DMS53 treated with DMSO at 0.1 percent for 48 hours (cell line): ENCODE data around the gene KRTAP19-2.

ENCODE experiments used
- DNase-seq: peaks from one replicate; lab custom pipeline; 2025; ENCODE audit not compliant: unreplicated experiment; lab: John Stamatoyannopoulos, UW

Gene KRTAP19-2, protein sequence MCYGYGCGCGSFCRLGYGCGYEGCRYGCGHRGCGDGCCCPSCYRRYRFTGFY

DNA sequence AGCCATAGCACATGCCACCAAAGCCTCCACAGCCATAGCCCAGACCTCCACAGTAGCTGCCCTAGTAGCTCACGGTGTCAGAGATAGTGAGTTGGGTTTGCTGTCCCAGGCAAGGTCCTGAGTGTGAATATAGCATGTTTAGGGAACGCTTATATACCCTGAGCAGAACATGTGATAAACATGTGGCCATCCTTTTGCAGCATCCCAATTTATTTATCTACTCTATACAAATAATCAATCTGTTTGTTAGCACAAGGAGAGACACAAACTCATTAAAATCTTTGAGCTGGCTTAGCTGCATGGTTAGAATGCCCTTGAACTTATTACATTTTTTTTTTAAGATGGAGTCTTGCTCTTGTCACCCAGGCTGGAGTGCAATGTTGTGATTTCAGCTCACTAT lies at the start of gene KRTAP19-2:
Gene KRTAP19-2, minus strand, starts transcription at position 101 of the 400 bp plus-strand sequence. Its CDS starts 88 bp downstream, at position 13.
- DNase-seq, result no peak

DNA sequence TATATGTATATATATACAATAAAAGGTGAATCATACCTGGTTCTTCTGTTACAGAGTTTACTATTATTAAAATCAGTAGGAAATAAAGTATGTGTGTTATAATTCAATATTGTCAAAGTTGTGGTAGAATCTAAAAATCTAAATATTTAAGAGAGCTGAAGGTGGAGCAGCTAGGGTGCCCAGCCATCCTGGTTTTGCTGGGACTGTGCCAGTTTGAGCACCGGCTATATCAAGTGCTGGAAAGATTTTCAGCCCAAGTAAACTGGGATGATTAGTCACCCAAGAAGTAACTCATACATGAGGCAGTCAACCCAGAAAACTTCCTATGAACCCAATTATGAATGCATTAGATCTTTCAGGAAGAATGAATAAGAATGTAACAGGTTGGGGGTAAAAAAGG lies 31.6 kb upstream of the KRTAP19-2 start:
- no peak for DNase-seq

DNA sequence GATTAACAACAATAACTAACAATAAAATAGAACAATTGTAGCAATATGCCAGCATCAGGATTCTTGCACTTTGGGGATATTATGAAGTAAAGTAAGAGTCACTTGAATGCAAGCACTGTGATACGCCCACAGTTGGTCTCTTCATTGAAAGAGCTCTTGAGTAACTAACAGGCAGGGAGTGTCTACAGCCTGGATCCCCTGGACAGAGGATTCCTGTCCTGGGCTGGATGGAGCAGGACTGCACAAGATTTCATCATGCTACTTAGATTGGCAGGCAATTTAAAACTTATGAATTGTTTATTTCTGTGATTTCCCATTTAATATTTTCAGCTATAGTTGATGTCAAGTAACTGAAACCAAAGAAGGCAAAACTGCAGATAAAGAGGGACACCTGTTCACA lies 28.4 kb upstream of the KRTAP19-2 start:
- DNase-seq, result no peak

DNA sequence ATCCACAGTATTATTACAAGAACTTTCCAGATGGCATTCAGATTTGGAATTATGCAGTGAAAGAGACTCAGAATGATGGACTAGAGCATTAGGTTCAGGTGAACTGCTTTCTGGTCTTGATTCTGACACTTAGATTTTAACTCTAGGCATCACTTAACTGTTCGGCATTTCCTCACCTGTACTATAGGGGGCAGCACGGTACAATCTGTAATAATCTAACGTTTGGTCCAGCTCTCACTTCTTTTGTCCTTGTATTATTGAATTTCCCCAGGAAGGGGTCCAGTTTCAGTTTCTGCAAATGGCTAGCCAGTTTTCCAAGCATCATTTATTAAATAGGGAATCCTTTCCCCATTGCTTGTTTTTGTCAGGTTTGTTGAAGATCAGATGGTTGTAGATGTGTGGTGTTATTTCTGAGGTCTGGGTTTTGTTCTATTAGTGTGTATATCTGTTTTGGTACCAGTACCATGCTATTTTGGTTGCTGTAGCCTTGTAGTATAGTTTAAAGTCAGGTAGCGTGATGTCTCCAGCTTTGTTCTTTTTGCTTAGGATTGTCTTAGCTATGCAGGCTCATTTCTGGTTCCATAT lies 18.5 kb upstream of the KRTAP19-2 start:
- DNase-seq, result peak; percentile 45

DNA sequence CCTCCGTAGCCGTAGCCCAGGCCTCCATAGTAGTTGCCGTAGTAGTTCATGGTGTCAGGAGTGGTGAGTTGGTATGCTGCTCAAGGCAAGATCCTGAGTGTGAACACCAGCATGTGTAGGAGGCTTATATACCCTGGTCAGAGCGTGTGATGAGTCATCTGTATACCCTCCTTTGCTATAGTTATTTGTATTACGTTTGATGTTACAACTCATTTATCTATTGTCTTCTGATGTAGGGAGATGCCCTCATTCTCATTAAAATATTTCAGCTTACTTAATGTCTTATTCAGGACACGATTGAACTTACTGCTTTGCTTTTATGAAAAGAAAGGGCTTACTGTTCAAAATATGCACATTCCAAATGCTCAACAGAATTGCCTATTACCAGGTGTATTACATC lies 14.8 kb upstream of the KRTAP19-2 start, which contains the start of gene KRTAP19-5:
Gene KRTAP19-5, minus strand, starts transcription at position 101 of the 400 bp plus-strand sequence. Its CDS starts 51 bp downstream, at position 50.
- DNase-seq, result no peak

DNA sequence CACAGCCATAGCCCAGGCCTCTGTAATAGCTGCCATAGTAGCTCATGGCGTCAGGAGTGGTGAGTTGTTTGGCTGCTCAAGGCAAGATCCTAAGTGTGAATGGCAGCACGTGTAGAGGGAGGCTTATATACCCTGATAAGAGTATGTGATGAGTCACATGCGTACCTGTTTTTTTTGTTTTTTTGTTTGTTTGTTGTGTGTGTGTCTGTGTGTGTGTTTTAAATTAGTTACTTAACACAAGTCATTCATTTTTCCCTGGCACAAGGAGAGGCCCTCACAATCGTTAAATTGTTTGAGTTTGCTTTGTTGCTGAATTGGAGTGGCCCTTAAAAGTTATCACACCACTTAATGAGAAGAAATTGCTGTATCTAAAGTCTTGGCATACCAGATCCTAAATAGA lies 9.8 kb upstream of the KRTAP19-2 start, which contains the start of gene KRTAP19-4:
Gene KRTAP19-4, minus strand, starts transcription at position 101 of the 400 bp plus-strand sequence. Its CDS starts 55 bp downstream, at position 46.
- no peak for DNase-seq

DNA sequence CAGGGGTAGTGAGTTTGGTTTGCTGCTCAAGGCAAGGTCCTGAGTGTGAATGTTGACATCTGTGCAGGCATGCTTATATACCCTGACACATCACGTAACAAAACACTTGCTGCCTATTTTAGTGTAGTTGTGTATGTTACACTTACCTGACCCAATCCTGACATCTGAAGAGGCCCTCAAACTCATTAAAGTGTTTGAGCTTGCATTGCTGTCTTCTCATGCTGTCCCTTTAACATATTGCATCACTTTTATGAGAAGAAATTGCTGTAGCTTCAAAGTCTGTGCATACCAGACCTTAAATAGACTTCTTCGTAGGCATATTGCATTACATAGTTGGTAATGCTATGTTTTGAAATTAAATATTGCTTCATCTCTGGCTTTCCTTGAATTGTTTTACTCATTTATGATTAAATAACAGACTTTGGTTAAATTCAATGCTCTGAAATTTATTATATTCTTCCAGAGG lies 4.8 kb upstream of the KRTAP19-2 start, which contains the start of gene KRTAP19-3:
Gene KRTAP19-3, minus strand, starts transcription at position 51 of the 466 bp plus-strand sequence. CDS start 56 bp downstream, outside the sequence.
- DNase-seq, result no peak

DNA sequence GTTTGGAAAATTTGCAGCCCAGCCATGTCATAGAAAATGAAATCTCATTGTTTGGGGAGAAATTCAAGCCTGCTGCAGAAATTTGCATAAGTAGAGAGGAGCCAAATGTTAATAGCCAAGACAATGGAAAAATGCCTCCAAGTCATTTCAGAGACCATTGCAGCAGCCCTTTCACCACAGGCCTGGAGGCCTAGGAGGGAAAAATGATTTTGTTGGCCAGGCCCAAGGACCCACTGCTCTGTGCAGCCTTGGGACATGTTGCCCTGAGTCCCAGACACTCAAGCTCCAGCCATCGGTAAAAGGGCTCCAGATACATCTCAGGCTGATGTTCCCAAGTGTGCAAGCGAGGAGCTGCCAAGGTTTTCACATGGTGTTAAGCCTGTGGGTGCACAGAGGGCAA lies 1.1 kb downstream of the KRTAP19-2 start:
- no peak for DNase-seq

DNA sequence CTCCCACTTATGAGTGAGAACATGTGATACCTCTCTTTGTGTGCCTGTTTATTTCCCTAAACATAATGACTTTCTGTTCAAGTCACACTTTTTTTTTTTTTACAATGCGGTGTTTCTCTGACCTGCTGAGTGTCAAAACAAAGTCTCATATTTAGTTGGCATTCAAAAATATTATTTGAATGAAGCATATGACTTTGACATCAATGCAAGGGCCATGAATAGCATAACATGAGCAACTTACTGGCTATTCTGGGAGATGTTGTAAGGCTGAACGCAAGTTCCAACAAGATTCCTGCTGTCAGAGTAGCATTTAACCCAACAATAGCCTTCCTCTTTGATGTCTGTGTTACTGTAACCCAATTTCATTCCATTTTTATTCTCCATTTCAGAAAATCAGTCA lies 5.1 kb downstream of the KRTAP19-2 start:
- no peak for DNase-seq

DNA sequence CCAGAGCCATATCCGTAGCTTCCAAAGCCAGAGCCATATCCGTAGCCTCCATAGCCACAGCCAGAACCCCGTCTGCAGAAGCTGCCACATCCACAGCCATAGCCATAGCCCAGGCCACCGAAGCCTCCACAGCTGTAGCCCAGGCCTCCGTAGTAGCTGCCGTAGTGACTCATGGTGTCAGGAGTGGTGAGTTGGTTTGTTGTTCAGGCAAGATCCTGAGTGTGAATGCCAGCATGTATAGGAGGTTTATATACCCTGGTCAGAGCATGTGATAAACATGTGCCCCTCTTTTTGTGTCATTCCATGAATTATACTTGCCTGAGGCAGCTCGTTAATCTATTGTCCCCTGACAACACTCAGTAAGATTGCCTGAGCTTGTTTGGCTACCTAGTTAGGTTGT lies 7.1 kb downstream of the KRTAP19-2 start, which contains the start of gene KRTAP19-1:
Gene KRTAP19-1, minus strand, starts transcription at position 223 of the 400 bp plus-strand sequence. Its CDS starts 50 bp downstream, at position 173.
- DNase-seq, result no peak

DNA sequence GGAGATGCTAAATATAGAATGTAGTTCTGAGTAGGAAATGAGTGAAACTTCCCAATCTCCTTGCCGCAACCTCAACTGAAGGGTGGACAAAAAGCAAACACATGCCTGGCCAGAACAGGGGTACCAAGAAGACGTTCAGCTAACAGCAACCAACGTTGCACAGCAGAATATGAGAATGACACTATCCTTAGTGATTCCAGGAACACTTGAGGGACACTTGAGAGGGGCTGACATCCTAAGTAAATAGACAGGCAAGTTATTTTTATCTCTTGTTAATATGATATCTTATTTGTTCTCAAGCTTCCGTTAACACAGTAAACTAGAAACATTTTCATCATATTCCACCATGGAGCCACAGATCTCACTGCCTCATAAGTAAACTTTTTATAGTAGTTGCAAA lies 8.0 kb downstream of the KRTAP19-2 start:
- peak; percentile 30 for DNase-seq

DNA sequence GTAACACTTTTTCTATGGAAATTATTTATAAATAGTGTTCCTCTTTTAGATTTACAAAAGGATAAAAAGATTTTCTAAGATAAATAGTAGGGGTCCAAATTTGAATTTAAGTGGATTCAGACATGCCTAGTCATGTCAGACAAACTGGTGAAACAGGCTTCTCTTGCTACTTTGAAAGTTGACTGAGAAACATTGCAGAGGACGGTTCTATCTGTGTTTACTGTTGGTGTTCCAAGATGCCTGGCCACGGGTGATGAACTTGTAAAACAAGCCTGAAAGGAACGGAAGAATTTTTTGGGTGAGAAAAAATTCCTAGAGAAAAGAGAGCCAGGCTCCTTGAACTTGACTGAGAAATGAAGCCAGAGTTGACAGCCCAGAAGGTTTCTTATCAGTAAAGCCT lies 9.2 kb downstream of the KRTAP19-2 start:
- no peak for DNase-seq

DNA sequence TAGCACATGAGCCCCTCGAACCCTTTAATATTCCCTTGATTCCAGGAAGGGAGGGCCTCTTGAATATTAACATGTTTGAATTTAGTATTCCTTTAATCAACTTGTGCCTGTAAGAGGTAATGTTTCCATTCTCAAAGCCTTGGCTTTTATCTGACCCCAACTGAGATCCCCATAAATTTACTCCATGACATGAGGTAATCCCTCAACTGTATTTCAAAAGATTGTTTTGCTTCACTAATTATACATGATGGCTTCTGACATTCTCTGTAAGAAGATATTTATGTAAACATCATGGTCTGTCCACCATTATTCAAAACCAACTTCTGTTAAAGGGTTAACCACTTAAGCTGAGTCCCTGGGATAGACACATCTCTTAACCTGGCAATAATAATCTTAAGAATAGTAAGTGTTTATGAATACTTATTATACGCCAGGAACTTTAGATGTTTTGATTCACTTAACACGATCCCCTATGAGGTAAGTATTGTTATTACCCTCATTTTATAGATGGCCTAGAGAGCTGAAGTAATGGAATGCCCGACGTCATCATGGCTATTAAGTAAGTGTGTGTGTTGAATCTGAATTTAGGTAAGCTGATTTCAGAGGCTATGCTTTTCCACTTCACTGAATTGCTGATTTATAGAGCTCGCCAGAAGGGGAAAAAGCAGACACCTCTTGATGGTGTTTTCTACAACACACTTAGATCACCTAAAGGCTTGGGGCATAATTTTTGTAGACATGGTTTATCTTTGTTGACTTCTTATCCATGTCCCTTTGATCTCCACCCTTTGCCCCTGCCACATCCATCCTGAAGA lies 18.1 kb downstream of the KRTAP19-2 start:
- no peak for DNase-seq

DNA sequence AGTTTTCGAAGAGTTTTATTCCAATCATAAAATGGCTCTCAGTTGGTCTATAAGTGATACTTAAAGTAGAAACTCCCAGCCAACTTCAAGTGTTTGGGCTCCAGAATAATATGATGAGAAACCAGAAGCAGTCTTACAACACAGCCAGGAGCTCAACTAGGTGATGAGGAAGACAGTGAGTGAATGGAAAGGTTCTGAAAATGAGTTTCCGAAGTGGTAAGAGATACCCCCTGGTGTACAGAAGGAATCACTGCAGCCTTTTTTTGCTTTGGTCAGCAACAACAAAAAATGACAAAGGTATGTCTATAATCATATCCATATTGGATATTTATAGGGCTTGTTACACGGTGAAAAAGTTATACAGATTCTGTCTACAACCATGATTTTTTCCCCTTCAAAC lies 23.5 kb downstream of the KRTAP19-2 start:
- DNase-seq, result no peak

DNA sequence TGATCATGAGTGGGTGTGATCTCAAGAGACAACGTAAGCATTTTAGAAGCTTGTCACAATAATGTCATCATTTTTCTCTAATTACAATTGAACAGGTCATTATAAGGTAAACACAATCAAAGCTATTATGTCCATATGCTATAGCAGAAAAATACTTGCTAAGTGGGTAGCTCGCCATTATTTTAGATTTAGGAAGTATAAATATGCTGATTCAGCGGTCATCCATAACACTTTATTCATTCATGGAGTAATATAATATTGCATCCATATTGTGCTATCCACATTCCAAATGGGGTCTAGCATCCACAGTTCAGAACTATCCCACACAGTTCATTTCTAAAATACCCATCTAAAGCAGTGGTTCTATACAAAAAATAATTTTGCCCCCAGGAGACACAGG lies 38.7 kb downstream of the KRTAP19-2 start:
- no peak for DNase-seq

DNA sequence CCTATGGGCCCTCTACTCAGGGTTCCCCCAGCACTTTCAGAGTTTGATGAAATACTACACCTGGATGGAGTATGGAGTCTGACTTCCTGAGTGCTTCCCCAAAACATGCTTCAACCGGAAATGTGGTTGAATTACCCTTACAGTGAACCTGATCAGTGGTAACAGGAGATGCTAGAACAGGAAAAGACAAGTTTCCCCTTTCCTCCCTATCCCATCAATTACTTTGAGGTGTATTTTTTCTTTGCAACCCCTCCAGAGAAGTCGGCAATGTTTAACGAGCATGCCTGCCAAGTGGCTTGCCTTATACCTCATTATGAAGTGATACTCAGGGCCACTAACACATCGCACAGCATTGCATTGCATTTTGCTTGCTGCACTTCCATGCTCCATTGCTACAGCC lies 40.2 kb downstream of the KRTAP19-2 start:
- DNase-seq, result no peak

DNA sequence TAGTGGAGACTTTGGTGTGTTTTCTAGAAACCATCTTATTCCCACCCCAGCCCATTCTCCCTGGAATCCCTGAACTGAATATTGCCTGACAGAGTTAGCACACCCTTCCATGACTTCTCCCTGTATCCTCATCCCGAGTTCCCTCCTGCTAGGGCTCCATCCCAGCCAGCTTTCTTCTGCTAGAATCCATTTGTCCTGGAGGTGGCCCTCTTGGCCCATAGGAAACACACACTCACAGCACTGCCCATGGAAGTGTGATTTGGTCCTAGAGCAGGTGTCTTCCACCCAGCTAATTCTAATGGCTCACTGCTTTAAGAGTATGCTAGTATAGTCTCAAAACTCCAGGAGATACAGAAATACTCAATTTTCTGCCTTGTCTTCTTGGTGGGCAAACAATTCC lies 43.0 kb downstream of the KRTAP19-2 start:
- DNase-seq, result no peak

DNA sequence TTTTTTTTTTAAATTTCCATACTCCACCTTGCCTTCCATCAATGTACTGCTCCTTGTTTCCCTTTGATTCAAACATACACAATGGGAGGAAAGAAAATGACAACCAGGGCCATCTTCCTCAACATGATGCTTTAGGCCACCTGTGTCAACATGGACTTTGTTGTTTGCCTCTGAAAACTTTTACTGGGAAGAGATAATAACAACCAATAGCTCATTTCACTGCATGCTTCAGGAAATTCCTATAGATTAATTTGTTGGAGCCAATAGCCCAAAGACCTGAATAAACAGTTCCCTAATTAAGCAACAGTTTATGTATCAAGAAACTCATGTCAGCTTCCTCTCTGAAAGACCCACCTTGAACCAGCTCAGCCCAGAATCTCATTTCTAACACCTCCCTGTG lies 44.0 kb downstream of the KRTAP19-2 start:
- DNase-seq, result no peak

DNA sequence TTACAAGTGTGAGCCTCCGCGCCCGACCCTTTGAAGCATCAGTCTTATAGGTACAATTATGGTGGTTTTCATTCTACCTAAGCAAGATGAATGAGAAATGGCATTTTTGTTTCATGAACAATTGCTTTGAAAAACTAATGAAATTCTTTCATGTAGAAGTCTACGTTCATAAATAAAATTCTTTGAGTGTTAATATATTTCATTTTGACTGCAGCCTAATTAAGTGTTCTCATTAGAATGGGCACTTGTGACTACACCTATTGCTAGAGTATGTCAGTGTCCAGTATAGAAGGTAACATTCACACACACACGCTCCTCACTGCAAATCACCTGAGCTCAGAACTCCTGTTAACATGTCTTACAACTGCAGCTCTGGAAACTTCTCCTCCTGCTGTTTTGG lies 47.3 kb downstream of the KRTAP19-2 start, which contains the start of gene KRTAP15-1:
Gene KRTAP15-1, plus strand, starts transcription at position 301 of the 400 bp plus-strand sequence. Its CDS starts 53 bp downstream, at position 354.
- no peak for DNase-seq
